ENCODE results near the gene MAGI2.

The MAGI2 gene

GRCh38 chr7:78168865-78169264 is 1284.6 kb downstream of the MAGI2 start:
- Histone ChIP-seq H3K27me3 (ENCODE audit: insufficient read depth, poor library complexity, severe bottlenecking) (peaks cover 9% of the 10 kb centered on the region), H3K9me3 (ENCODE audit: severe bottlenecking) (no peaks in the 10 kb centered on the region), H3K4me3 (ENCODE audit: severe bottlenecking) (no peak overlapping the region), H3K36me3 (ENCODE audit: low read depth) (no peaks in the 10 kb centered on the region), H3K27ac (ENCODE audit: poor library complexity, severe bottlenecking) (no peak overlapping the region), H3K4me1 (ENCODE audit: insufficient read depth, poor library complexity, severe bottlenecking) (no peaks in the 10 kb centered on the region)
- ATAC-seq (ENCODE audit: low read depth) (no peak), DNase-seq (ENCODE audit: low spot score) (no peak)
- TF ChIP-seq, protein P1, sequence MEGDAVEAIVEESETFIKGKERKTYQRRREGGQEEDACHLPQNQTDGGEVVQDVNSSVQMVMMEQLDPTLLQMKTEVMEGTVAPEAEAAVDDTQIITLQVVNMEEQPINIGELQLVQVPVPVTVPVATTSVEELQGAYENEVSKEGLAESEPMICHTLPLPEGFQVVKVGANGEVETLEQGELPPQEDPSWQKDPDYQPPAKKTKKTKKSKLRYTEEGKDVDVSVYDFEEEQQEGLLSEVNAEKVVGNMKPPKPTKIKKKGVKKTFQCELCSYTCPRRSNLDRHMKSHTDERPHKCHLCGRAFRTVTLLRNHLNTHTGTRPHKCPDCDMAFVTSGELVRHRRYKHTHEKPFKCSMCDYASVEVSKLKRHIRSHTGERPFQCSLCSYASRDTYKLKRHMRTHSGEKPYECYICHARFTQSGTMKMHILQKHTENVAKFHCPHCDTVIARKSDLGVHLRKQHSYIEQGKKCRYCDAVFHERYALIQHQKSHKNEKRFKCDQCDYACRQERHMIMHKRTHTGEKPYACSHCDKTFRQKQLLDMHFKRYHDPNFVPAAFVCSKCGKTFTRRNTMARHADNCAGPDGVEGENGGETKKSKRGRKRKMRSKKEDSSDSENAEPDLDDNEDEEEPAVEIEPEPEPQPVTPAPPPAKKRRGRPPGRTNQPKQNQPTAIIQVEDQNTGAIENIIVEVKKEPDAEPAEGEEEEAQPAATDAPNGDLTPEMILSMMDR (IDR thresholded peaks at IDR 0.05; ENCODE audit: poor library complexity, severe bottlenecking) = no peak

GRCh38 chr7:78167860-78168259 is 1285.6 kb downstream of the MAGI2 start:
- H3K36me3 ChIP-seq (ENCODE audit: low read depth) = no peaks in the 10 kb centered on the region
- no peaks in the 10 kb centered on the region for H3K4me1 ChIP-seq (ENCODE audit: insufficient read depth, poor library complexity, severe bottlenecking)
- H3K27ac ChIP-seq (ENCODE audit: poor library complexity, severe bottlenecking) = no peak overlapping the region
- no peak for DNase-seq (ENCODE audit: low spot score)
- H3K27me3 ChIP-seq (ENCODE audit: insufficient read depth, poor library complexity, severe bottlenecking) = peaks cover 2% of the 10 kb centered on the region
- no peaks in the 10 kb centered on the region for H3K9me3 ChIP-seq (ENCODE audit: severe bottlenecking)
- no peak overlapping the region for H3K4me3 ChIP-seq (ENCODE audit: severe bottlenecking)
- ATAC-seq (ENCODE audit: low read depth) = no peak
- TF ChIP-seq, protein P1 (IDR thresholded peaks at IDR 0.05; ENCODE audit: poor library complexity, severe bottlenecking) = no peak

DNA sequence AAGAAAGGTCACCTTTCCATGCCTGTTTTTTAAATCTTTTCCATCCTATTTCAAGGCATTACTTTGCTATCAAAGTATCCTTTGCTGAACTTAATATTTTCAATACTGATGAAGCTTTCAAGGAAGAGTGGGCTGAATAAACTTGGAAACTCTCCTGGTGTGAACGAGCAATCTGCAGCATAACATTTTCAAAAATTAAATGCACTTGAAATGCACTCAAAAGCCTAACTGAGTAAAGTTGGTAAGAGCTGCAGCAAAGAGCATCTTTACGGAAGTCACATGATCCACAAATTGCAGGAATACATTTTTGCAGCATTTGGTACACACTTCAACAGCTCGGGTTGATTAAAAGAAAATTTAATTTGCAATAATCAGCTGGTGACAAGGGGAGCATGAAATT is 1287.6 kb downstream of the MAGI2 start:
- H3K4me1 ChIP-seq (ENCODE audit: insufficient read depth, poor library complexity, severe bottlenecking) = no peaks in the 10 kb centered on the region
- H3K36me3 ChIP-seq (ENCODE audit: low read depth) = no peaks in the 10 kb centered on the region
- no peak overlapping the region for H3K27ac ChIP-seq (ENCODE audit: poor library complexity, severe bottlenecking)
- DNase-seq (ENCODE audit: low spot score) (no peak), ATAC-seq (ENCODE audit: low read depth) (no peak)
- H3K4me3 ChIP-seq (ENCODE audit: severe bottlenecking) = no peak overlapping the region
- H3K9me3 ChIP-seq (ENCODE audit: severe bottlenecking) = no peaks in the 10 kb centered on the region
- TF ChIP-seq, protein P1 (IDR thresholded peaks at IDR 0.05; ENCODE audit: poor library complexity, severe bottlenecking) = no peak
- peaks cover 7% of the 10 kb centered on the region for H3K27me3 ChIP-seq (ENCODE audit: insufficient read depth, poor library complexity, severe bottlenecking)

GRCh38 chr7:78165454-78165853 is 1288.0 kb downstream of the MAGI2 start:
- Histone ChIP-seq H3K27ac (ENCODE audit: poor library complexity, severe bottlenecking) (no peak overlapping the region), H3K4me1 (ENCODE audit: insufficient read depth, poor library complexity, severe bottlenecking) (no peaks in the 10 kb centered on the region), H3K4me3 (ENCODE audit: severe bottlenecking) (no peak overlapping the region), H3K36me3 (ENCODE audit: low read depth) (no peaks in the 10 kb centered on the region), H3K9me3 (ENCODE audit: severe bottlenecking) (no peaks in the 10 kb centered on the region), H3K27me3 (ENCODE audit: insufficient read depth, poor library complexity, severe bottlenecking) (peaks cover 8% of the 10 kb centered on the region)
- TF ChIP-seq, protein P1 (IDR thresholded peaks at IDR 0.05; ENCODE audit: poor library complexity, severe bottlenecking) = no peak
- ATAC-seq (ENCODE audit: low read depth) (no peak), DNase-seq (ENCODE audit: low spot score) (no peak)

DNA sequence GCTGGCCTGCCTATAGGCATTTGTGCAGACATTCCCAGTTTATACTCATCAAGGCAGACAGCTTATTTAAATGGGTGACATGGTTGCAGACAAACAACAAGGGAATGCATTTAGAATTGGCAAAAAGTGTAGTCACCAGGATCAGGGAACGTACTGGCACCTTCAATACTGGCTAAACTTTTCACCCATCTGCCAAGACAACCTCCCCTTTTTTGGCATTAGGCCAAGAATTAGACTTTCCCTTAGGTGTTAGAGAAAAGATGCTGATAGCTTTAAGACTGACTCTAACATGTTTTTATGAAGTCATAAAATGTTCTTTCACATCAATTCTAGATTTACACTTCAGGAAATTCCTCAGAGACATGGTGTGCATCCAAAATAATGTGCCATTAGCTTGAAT is 1289.0 kb downstream of the MAGI2 start:
- DNase-seq (ENCODE audit: low spot score) = no peak
- no peaks in the 10 kb centered on the region for H3K9me3 ChIP-seq (ENCODE audit: severe bottlenecking)
- no peak overlapping the region for H3K4me3 ChIP-seq (ENCODE audit: severe bottlenecking)
- H3K36me3 ChIP-seq (ENCODE audit: low read depth) = no peaks in the 10 kb centered on the region
- TF ChIP-seq, protein P1 (IDR thresholded peaks at IDR 0.05; ENCODE audit: poor library complexity, severe bottlenecking) = no peak
- no peak overlapping the region for H3K27ac ChIP-seq (ENCODE audit: poor library complexity, severe bottlenecking)
- no peak for ATAC-seq (ENCODE audit: low read depth)
- H3K4me1 ChIP-seq (ENCODE audit: insufficient read depth, poor library complexity, severe bottlenecking) = no peaks in the 10 kb centered on the region
- peaks cover 8% of the 10 kb centered on the region for H3K27me3 ChIP-seq (ENCODE audit: insufficient read depth, poor library complexity, severe bottlenecking)
